GM21723 (cell line): ENCODE data around the gene NR1I2.

Source experiments
- ATAC-seq: cut with Tn5 transposase; IDR thresholded peaks from one replicate; pipeline ENCODE4 v1.9.1; 2021; ENCODE audit warnings: mild to moderate bottlenecking, moderate library complexity; ENCODE audit not compliant: unreplicated experiment

Gene NR1I2

GRCh38 chr3:119817583-119818363 is 35.9 kb downstream of the NR1I2 start:
- no peak for ATAC-seq

GRCh38 chr3:119818937-119819336 is 37.0 kb downstream of the NR1I2 start:
- no peak for ATAC-seq

- no peak for ATAC-seq
These were observed 37.9 kb downstream of the NR1I2 start for GRCh38 chr3:119819806-119820205.

GRCh38 chr3:119825820-119826219 is 43.9 kb downstream of the NR1I2 start:
- no peak for ATAC-seq

- ATAC-seq, result no peak
These were observed 45.1 kb downstream of the NR1I2 start for GRCh38 chr3:119826711-119827608.

GRCh38 chr3:119829420-119829819 is 47.5 kb downstream of the NR1I2 start:
- ATAC-seq, result no peak

- ATAC-seq, result no peak
These were observed 49.1 kb downstream of the NR1I2 start for GRCh38 chr3:119831022-119831421.

GRCh38 chr3:119831941-119832371 is 50.1 kb downstream of the NR1I2 start:
- ATAC-seq, result no peak

- no peak for ATAC-seq
These were observed 53.0 kb downstream of the NR1I2 start for GRCh38 chr3:119834754-119835370.

- ATAC-seq, result no peak
These were observed 53.7 kb downstream of the NR1I2 start for GRCh38 chr3:119835556-119835955.

- no peak for ATAC-seq
These were observed 60.0 kb downstream of the NR1I2 start for GRCh38 chr3:119841808-119842471.

GRCh38 chr3:119849126-119849525 is 67.2 kb downstream of the NR1I2 start:
- ATAC-seq, result no peak

- ATAC-seq, result no peak
These were observed 74.8 kb downstream of the NR1I2 start for GRCh38 chr3:119856695-119857094.

GRCh38 chr3:119858957-119859356 is 77.1 kb downstream of the NR1I2 start:
- no peak for ATAC-seq

GRCh38 chr3:119859728-119860127 is 77.8 kb downstream of the NR1I2 start:
- no peak for ATAC-seq

GRCh38 chr3:119861681-119862080 is 79.8 kb downstream of the NR1I2 start:
- no peak for ATAC-seq

- ATAC-seq, result no peak
These were observed 80.7 kb downstream of the NR1I2 start for GRCh38 chr3:119862616-119863015.

- no peak for ATAC-seq
These were observed 82.6 kb downstream of the NR1I2 start for GRCh38 chr3:119864476-119864875.
